Tibial artery (tissue), 4 donors: ENCODE results near the gene NSL1.
"Not testable (repeated sequence)": the region's sequence is repeated elsewhere in the genome, so short reads cannot be mapped to it uniquely, and the experiment has no call there.

Experiments
- DNase-seq, 2 donors: peaks; one replicate each; pipeline ENCODE4 v3.0.0-alpha.2; 2019
- H3K27ac ChIP-seq, 2 donors: fragments of 200-600 bp; sonication (generic) in 1 of 2; 1 replicate in 1 of 2; 2 replicates in 1 of 2; pipeline ENCODE4 v1.5.1; 2018 to 2019; ENCODE audit warnings: mild to moderate bottlenecking in 1 of 2
- H3K27me3 ChIP-seq, 2 donors: fragments of 200-600 bp; sonication (generic) in 1 of 2; one replicate each; pipeline versions ENCODE4 v1.5.1 to v1.6.0; 2016 to 2019
- H3K36me3 ChIP-seq, 3 donors: fragments of 200-600 bp; sonication (generic) in 2 of 3; one replicate each; pipeline ENCODE4 v1.5.1; 2016 to 2019; ENCODE audit warnings: mild to moderate bottlenecking in 2 of 3
- H3K4me1 ChIP-seq, 4 donors: fragments of 200-600 bp; sonication (generic) in 2 of 4; 1 replicate in 3 of 4; 2 replicates in 1 of 4; pipeline ENCODE4 v1.5.1; 2016 to 2019
- H3K4me3 ChIP-seq, 2 donors: fragments of 200-600 bp; sonication (generic) in 1 of 2; 1 replicate in 1 of 2; 2 replicates in 1 of 2; pipeline ENCODE4 v1.5.1; 2018 to 2019; ENCODE audit warnings: mild to moderate bottlenecking in 2 of 2
- H3K9me3 ChIP-seq, 3 donors: fragments of 200-600 bp; sonication (generic) in 1 of 3; one replicate each; pipeline ENCODE4 v1.5.1; 2016 to 2019
- CTCF ChIP-seq, 2 experiments: fragments of 200-600 bp in 1 of 2; fragments of 450-650 bp in 1 of 2; IDR thresholded peaks; one replicate each; pipeline ENCODE4 v1.5.1; 2017 to 2019; ENCODE audit warnings: antibody characterized with exemption in 2 of 2, mild to moderate bottlenecking in 1 of 2, moderate library complexity in 1 of 2
- intact Hi-C: fragments of 100-400 bp; cut with DNase I; formaldehyde crosslinking; loops from one replicate; pipeline ENCODE4 v1.15.0; 2023; ENCODE audit warnings: low total_unique reads

The NSL1 gene

GRCh38 chr1:212712451-212713303 is 78.9 kb downstream of the NSL1 start:
- Histone ChIP-seq H3K27ac (no peak overlapping the region), H3K9me3 (peaks cover 0 to 6% (median 0%) of the 10 kb centered on the region in 3 donors), H3K27me3 (no peaks in the 10 kb centered on the region), H3K36me3 (no peaks in the 10 kb centered on the region), H3K4me3 (no peak overlapping the region), H3K4me1 (no peaks in the 10 kb centered on the region)
- DNase-seq, result no peak
- TF ChIP-seq CTCF (IDR thresholded peaks at IDR 0.05), result no peak
- intact Hi-C loops, result no loop called here

- H3K4me3 ChIP-seq, H3K4me1 ChIP-seq, H3K36me3 ChIP-seq, H3K27ac ChIP-seq, H3K9me3 ChIP-seq, DNase-seq, H3K27me3 ChIP-seq, intact Hi-C loops: not testable (repeated sequence)
These were observed 79.6 kb downstream of the NSL1 start for GRCh38 chr1:212711974-212712373.

GRCh38 chr1:212710566-212710965 is 81.0 kb downstream of the NSL1 start:
- H3K4me3 ChIP-seq, result no peak overlapping the region
- no peaks in the 10 kb centered on the region for H3K27me3 ChIP-seq
- H3K27ac ChIP-seq, result no peak overlapping the region
- no peaks in the 10 kb centered on the region for H3K36me3 ChIP-seq
- no peaks in the 10 kb centered on the region for H3K4me1 ChIP-seq
- DNase-seq, result no peak
- no peak for TF ChIP-seq CTCF (IDR thresholded peaks at IDR 0.05)
- peaks cover 0 to 6% (median 0%) of the 10 kb centered on the region in 3 donors for H3K9me3 ChIP-seq
- intact Hi-C loops, result no loop called here

- no peak for DNase-seq
- intact Hi-C loops, result no loop called here
- H3K27me3 ChIP-seq, result no peaks in the 10 kb centered on the region
- no peak for TF ChIP-seq CTCF (IDR thresholded peaks at IDR 0.05)
- no peak overlapping the region for H3K27ac ChIP-seq
- H3K9me3 ChIP-seq, result no peaks in the 10 kb centered on the region
- H3K36me3 ChIP-seq, result no peaks in the 10 kb centered on the region
- H3K4me3 ChIP-seq, result no peak overlapping the region
- peaks cover 0 to 17% (median 8%) of the 10 kb centered on the region in 4 donors for H3K4me1 ChIP-seq
These were observed 87.5 kb downstream of the NSL1 start for GRCh38 chr1:212703991-212704564.

GRCh38 chr1:212702672-212703071 is 88.9 kb downstream of the NSL1 start:
- TF ChIP-seq CTCF (IDR thresholded peaks at IDR 0.05), result no peak
- no peaks in the 10 kb centered on the region for H3K9me3 ChIP-seq
- intact Hi-C loops, result no loop called here
- peaks cover 0 to 24% (median 13%) of the 10 kb centered on the region in 4 donors for H3K4me1 ChIP-seq
- H3K27me3 ChIP-seq, result no peaks in the 10 kb centered on the region
- no peaks in the 10 kb centered on the region for H3K36me3 ChIP-seq
- no peak overlapping the region for H3K27ac ChIP-seq
- H3K4me3 ChIP-seq, result no peak overlapping the region
- no peak for DNase-seq

GRCh38 chr1:212701910-212702309 is 89.7 kb downstream of the NSL1 start:
- no peak for TF ChIP-seq CTCF (IDR thresholded peaks at IDR 0.05)
- Histone ChIP-seq H3K4me1 (peaks cover 0 to 24% (median 13%) of the 10 kb centered on the region in 4 donors), H3K27me3 (no peaks in the 10 kb centered on the region), H3K27ac (no peak overlapping the region), H3K9me3 (no peaks in the 10 kb centered on the region), H3K36me3 (no peaks in the 10 kb centered on the region), H3K4me3 (no peak overlapping the region)
- intact Hi-C loops, result no loop called here
- no peak for DNase-seq
